Epithelial cell of esophagus (primary cell): ENCODE results near the gene UBE2C.

Source experiments
- DNase-seq: peaks from one replicate; pipeline ENCODE4 v3.0.0; 2010; ENCODE audit warnings: low read depth
- H3K4me3 ChIP-seq: 2 replicates; pipeline ENCODE4 v1.5.1; 2011; ENCODE audit warnings: mild to moderate bottlenecking, low read length, control low read depth
- TF ChIP-seq, protein P1 (sequence below): IDR thresholded peaks from 2 replicates; pipeline ENCODE4 v1.5.1; 2011; ENCODE audit warnings: low read depth, mild to moderate bottlenecking, low read length, control low read depth, inconsistent platforms; ENCODE audit not compliant: insufficient read depth; ENCODE audit errors: missing control alignments

Gene UBE2C

DNA sequence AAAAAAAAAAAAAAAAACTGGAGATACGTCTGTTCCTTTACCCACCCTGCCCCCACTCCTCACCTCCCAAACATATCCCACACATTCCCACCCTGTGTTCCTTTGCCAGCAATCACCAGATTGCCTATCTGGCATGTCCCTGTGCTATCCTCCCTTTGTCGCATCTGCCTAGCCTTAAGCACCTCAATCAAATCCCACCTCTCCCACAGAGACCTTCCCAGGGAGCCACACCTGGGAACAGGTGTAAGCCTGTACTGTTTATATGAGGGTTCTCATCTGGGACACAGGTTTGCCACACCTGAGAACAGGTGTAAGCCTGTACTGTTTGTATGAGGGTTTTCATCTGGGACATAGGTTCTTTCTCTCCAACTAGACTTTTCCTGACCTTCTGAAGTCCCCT lies 37.5 kb upstream of the UBE2C start:
- DNase-seq: no peak
- TF ChIP-seq, protein P1, sequence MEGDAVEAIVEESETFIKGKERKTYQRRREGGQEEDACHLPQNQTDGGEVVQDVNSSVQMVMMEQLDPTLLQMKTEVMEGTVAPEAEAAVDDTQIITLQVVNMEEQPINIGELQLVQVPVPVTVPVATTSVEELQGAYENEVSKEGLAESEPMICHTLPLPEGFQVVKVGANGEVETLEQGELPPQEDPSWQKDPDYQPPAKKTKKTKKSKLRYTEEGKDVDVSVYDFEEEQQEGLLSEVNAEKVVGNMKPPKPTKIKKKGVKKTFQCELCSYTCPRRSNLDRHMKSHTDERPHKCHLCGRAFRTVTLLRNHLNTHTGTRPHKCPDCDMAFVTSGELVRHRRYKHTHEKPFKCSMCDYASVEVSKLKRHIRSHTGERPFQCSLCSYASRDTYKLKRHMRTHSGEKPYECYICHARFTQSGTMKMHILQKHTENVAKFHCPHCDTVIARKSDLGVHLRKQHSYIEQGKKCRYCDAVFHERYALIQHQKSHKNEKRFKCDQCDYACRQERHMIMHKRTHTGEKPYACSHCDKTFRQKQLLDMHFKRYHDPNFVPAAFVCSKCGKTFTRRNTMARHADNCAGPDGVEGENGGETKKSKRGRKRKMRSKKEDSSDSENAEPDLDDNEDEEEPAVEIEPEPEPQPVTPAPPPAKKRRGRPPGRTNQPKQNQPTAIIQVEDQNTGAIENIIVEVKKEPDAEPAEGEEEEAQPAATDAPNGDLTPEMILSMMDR: no peak
- H3K4me3 ChIP-seq: no peak overlapping the region

DNA sequence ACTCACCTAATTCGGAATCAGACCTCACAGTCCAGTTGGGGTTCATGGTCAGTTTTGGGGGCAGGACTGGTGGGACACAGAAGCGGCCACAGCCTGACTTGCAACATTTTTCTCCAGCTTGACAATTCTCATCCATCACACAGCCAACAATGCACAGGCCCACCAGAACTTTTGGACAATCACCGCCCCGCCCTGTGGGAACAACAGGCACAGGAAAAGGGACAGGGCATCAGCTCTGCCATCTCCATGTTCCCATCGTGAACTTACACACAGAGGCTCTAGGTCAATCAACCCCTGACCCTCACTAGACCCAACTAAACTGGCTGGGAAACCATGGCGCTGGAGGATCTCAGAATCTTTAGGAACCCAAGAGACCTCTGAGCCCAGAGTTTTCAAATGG lies 37.0 kb upstream of the UBE2C start:
- DNase-seq: no peak
- TF ChIP-seq, protein P1: no peak
- no peak overlapping the region for H3K4me3 ChIP-seq

DNA sequence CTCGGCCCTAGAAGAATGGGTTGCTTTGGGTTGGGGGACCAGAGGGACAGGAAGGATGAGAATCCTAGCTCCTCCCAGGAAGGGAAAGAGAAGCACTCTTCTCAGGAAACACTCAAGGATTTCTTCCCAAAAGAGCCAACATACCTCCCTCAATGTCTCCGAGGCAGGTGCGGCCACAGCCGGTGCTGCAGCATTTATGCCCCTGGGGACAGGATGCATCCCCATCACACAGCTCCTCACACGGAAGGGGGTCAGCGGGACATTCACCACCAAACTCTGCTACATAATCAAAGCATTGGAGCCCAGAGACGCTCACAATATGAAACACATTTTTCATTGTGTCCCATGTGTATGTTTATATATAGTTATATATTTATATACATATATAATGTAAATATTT lies 35.5 kb upstream of the UBE2C start:
- TF ChIP-seq, protein P1: no peak
- no peak overlapping the region for H3K4me3 ChIP-seq
- no peak for DNase-seq

DNA sequence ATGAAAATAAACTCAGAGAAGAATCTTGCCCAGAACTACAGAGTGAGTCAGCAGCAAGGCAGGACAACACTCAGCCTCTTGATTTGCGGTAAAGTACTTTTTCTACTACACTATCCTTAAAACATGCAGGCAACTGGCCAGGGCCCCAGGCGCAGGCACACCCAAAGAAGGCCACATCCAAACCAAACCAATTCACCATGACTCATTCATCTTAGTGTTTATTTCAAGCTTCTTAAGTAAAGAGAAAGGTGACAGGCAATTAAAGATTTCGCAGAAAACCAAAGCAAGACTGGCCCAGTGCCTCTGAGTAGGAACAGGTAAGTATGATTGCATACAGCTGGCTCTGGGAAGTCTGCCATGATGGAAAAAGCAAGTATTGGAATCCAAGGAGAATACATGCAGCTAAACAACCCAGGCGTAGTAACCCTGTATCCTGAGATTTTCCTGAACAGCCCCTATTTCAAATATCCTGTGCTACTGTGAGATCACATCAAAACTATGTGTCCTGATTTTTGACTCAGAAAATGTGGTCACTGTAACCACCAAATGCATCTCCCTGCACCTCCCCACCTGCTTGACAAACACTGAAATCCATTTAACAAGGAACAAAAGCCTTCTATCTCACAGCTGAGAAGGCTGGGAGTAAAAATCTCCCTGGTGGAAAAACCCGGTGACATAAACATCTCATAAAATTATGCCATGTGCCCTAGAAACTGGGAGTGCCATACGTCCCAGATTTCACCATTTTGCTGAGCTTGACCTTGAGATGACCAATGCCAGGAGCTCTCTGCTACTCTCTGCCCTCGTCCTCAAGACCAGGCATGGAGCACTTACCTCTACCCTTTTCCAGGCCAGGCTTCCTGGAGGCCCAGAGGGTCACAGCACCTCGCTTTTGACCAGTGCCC lies 33.2 kb upstream of the UBE2C start:
- peak; percentile 99 for DNase-seq
- TF ChIP-seq, protein P1: no peak
- H3K4me3 ChIP-seq: no peak overlapping the region

DNA sequence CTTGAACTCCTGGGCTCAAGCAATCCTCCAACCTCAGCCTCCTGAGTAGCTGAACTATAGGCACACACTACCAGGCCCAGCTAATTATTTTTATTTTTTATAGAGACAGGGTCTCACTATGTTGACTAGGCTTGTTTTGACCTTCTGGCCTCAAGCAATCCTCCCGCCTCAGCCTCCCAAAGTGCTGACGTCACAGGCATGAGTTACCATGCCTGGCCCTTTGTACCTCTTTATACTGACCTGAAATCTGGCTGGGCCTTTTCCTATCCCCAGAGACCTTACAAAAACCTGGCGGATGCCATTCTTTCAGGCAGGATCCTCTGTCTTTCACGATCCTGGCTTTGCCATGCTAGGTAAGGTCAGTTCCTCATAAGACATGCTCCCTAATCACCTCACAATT lies 32.3 kb upstream of the UBE2C start:
- no peak overlapping the region for H3K4me3 ChIP-seq
- TF ChIP-seq, protein P1: no peak
- DNase-seq: no peak

DNA sequence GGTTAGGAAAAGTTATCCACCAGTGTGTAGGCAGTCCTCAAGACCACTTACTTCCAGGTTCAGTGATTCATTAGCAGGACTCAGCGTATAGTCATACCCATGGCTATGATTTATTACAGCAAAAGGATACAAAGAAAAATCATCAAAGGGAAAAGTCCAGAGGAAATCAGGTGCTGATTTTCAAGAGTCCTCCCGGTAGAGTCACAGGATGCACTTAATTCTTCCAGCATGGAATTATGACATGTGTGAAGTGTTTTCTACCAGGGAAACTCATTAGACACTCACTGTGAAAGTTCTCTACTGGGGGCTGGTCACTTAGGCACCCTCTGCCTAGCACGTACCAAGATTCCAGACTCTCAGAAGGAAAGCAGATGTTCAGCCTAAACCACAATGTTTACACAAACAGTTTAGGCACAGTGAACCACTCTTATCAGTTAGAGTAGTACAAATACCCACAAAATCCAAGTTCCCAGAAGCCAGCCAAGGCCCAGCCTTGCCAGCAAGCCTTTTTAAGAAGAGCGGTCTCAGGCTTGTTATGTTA lies 31.0 kb upstream of the UBE2C start:
- peak; percentile 90 for DNase-seq
- no peak overlapping the region for H3K4me3 ChIP-seq
- TF ChIP-seq, protein P1: no peak
